Ramos (cell line): ENCODE data around the gene TTC34.

Experiments
- in situ Hi-C: fragments of 300-500 bp; cut with MboI; formaldehyde crosslinking; loops from one replicate; pipeline ENCODE4 v1.14.3; 2022; ENCODE audit warnings: low sequenced_read_pairs; ENCODE audit not compliant: unreplicated experiment

The TTC34 gene

GRCh38 chr1:2653741-2654442 is 147.6 kb downstream of the TTC34 start:
- in situ Hi-C loops, result loop anchor here (25.0 kb wide), 1 partner anchor 158 kb away; the partner anchor contains the start of gene TTC34

- in situ Hi-C loops, result loop anchor here (25.0 kb wide), 1 partner anchor 159 kb away; the partner anchor contains the start of gene TTC34
Observed at GRCh38 chr1:2652926-2653571, 148.4 kb downstream of the TTC34 start.

DNA sequence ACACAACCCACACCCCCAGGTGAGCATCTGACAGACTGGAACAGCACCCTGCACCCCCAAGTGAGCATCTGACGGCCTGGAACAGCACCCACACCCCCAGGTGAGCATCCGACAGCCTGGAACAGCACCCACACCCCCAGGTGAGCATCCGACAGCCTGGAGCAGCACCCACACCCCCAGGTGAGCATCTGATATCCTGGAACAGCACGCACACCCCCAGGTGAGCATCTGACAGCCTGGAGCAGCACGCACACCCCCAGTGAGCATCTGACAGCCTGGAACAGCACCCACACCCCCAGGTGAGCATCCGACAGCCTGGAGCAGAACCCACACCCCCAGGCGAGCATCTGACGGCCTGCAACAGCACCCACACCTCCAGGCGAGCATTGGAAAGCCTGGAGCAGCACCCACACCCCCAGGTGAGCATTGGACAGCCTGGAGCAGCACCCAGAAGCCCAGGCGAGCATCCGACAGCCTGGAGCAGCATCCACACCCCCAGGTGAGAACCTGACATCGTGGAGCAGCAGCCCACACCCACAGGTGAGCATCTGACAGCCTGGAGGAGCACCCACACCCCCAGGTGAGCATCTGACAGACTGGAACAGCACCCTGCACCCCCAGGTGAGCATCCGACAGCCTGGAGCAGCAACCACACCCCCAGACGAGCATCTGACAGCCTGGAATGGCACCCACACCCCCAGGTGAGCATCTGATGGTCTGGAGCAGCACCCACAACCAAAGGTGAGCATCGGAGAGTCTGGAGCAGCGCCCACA is 149.2 kb downstream of the TTC34 start:
- in situ Hi-C loops, result loop anchor here (25.0 kb wide), 1 partner anchor 160 kb away; the partner anchor contains the start of gene TTC34

GRCh38 chr1:2650967-2651645 is 150.4 kb downstream of the TTC34 start:
- in situ Hi-C loops, result loop anchor here (25.0 kb wide), 1 partner anchor 161 kb away; the partner anchor contains the start of gene TTC34

DNA sequence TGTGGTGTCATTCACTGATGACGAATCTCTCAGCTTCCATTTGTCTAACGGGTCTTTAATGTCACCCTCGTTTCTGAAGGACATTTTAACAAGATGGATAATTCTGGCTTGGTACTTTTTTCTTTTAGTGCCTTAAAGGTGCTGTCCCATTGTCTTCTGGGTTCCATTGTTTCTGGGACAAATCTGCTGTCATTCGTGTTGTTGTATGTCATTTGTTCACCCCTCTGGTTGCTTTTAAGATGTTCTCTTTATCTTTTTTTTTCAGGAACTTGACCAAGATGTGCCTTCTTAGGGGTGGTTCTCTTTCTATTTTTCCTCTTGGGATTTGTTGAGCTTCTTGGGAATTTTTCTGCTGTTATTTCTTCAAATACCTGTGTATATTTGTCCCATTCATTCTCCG is 154.7 kb downstream of the TTC34 start:
- in situ Hi-C loops, result no loop called here

- in situ Hi-C loops, result no loop called here
Observed at GRCh38 chr1:2645776-2646175, 155.7 kb downstream of the TTC34 start.

GRCh38 chr1:2645143-2645542 is 156.3 kb downstream of the TTC34 start:
- in situ Hi-C loops, result no loop called here

- in situ Hi-C loops, result no loop called here
Observed at GRCh38 chr1:2644591-2645101, 156.8 kb downstream of the TTC34 start.

DNA sequence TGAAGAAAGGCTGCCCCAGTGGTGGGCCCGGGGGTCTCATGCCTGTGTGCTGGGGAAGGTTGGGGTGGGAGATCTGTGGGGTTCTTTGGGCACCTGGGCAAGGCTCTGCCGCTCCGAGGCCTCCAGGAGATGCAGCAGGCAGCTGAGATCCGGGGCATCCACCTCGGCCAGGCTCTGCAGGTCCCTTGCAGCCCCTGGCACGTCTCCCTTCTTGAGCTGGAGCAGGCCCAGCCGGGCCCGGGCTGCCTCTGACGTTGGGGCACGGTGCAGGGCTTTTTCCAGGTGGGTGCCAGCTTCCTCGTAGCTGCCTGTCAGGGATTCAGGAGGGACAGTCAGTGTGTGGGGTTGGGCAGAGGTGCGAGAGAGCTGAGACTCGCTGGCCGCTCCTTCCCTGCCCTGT is 157.3 kb downstream of the TTC34 start:
- in situ Hi-C loops, result no loop called here

DNA sequence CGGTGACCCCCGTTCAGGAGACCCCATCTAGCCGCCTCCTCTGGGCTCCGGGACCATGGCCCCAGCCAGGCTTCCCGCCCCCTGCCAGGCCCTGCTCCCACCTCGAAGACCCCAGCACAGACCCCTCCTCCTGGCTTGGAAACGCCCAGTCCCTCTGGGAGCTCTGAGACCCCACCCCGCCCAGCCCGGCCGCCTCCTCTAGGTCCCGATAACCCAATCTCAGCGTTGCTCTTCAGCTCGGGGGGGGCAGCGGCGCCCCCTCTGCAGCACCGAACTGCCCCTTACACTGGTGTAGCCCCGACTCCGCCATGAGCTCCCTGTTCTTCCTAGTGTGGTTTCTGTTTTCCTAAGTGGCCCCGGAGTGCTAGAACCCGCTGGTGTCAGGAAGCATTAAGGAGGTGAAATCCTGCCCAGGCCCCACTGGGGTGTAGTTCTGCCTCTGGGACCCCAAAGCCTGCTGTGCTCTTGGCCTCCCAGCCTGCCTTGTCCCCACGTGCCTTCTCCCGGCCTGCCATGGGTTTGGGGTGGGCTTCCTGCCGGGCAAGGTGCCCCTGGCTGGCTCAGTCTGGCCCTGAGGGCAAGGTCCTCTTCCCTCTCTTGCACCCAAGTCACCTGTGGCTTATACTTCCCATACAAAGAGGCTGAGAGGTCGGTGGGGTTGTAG is 157.9 kb downstream of the TTC34 start:
- in situ Hi-C loops, result no loop called here

DNA sequence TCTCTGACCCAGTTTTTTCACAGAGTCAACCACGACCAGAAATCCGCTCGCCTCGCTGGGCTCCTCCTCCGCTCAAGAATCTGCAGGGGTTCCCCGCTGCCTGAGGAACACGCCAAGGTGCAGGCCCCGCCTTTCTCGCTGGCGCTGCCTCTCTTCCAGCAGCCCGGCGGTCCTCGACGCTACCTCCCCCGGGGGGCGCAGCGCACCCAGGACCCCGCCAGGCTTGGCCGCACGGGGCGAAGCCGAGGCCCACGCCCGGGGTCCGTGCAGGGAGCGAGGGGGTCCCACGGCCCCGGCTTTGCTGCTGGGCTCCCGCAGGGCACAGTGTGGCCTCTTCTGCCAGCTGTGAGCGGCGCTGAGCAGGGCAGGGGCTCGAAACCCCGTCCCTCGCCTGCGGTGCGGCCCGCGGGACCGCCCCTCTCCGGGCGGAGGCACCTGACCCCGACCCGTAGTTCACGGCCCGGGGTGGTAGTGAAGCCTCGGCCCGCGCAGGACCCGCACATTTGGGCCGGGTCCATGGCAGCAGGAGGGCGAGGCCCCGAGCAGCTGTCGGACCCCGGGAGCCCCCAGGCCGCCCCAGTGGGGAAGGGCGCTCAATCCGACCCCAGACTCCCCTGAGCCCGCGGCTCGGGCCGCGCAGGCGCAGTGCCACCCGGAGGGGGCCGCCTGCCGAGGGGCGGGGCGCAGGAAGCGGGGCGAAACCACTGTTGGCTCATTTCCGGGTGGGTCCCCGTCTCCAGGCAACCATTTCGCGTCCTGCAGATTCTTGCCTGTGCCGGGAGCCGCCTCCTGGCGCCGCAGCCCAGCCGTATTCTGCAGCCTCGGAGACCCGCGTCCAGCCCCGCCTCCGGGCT is 158.7 kb downstream of the TTC34 start:
- in situ Hi-C loops, result no loop called here

- in situ Hi-C loops, result no loop called here
Observed at GRCh38 chr1:2642131-2642559, 159.3 kb downstream of the TTC34 start.

DNA sequence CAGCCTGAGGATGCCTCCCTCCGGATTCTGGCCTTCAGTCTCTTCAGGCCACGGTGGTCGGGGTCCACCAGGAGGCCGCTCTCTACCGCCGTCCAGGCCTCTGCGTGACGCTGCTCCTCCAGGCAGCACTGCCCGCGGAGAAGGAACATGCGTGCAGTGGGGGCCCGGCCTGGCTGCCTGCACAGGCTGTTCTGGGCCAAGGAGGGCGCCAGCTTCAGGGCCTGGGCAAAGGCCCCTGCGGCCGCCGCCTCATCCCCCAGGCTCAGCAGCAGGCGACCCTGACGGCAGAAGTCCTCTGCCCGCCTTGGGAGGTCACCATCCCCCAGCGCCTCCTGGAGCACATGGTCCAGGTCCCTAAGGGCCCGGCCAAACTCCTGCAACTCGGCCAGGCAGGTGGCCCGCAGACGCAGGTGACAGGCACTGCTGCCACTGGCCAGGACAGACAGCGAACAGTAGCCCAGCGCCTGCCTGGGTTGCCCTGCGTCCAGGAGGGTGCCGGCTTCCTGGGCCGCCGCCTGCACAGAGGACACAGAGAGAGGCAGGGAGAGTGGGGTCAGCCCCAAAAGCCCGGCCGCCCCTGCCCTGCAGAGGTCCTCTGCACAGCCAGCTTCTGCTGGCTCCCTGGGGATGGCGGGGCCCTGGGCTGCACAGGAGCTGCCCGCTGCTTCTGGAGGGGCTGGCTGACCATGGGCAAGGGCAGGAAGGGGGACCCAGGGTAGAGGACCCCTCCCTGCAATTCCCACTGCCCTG is 159.9 kb downstream of the TTC34 start:
- in situ Hi-C loops, result no loop called here

DNA sequence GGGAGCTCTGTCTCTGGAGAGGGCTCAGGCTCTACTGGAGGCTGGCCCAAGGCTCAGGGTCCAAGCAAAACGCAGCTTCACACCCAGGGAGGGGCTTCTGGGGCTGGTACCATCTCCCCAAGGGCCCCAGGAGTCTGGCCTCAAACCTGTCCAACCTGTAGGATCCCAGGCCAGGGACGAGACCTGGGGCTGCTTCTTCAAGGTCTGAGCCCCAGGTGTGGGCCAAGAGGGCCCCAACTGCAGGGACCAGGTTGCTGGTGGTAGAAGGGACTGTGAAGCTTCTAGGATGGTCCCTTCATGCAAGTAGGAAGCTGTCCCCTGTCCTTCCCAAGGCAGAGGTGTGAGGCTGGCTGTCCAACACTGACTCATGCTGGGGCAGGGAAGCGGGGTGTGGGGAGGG is 160.9 kb downstream of the TTC34 start:
- in situ Hi-C loops, result no loop called here

- in situ Hi-C loops, result no loop called here
Observed at GRCh38 chr1:2639607-2640521, 161.6 kb downstream of the TTC34 start.

- in situ Hi-C loops, result no loop called here
Observed at GRCh38 chr1:2639203-2639602, 162.3 kb downstream of the TTC34 start.

DNA sequence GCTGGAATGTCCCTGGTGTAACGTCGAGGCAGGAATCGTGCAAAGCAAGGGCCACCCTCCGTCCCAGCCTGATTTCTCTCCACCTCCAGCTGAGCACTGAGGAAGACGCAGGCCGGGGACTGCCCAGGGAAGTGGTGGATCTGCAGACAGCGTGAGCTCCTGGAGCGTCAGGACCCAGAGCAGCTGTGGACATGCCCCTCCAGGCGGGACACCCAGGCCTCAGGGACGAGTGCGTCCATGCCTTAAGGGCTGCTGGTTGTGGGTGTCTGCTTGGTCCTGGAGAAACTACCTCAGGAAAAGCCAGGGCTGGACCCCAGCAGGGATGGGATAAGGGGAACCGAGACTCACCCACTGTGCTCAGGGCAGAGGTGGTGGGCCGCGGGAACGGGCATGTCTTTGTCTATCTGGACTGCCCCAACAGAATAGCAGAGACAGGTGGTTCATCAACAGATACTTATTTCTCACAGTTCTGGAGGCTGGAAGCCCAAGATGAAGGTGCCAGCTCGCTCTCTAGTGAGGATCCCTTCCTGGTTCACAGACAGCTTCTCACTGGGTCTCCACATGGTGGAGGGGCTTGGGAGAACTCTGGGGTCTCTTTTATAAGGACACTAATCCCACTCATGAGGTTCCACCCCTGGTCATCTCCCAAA is 162.9 kb downstream of the TTC34 start:
- in situ Hi-C loops, result no loop called here
